T47D (cell line): ENCODE measurements around the gene ENTR1.

Experiments used
- DNase-seq, 2 experiments: peaks; one replicate each; pipeline versions ENCODE4 v3.0.0 to v3.0.0-alpha.2; 2011 to 2012; ENCODE audit warnings: low read depth in 1 of 2, low spot score in 1 of 2
- JUND ChIP-seq: IDR thresholded peaks from 2 replicates; pipeline ENCODE4 v1.6.1; 2012; ENCODE audit warnings: low read depth
- in situ Hi-C: cut with HindIII; loops from 2 replicates; pipeline ENCODE4 v1.10.0; 2016; ENCODE audit warnings: low sequenced_read_pairs, low pct_unique_long_range_greater_than_20kb

ENTR1 gene

GRCh38 chr9:136362450-136362784, 48.0 kb downstream of the ENTR1 start:
- DNase-seq, result no peak
- in situ Hi-C loops, result no loop called here
- no peak for TF ChIP-seq JUND

DNA sequence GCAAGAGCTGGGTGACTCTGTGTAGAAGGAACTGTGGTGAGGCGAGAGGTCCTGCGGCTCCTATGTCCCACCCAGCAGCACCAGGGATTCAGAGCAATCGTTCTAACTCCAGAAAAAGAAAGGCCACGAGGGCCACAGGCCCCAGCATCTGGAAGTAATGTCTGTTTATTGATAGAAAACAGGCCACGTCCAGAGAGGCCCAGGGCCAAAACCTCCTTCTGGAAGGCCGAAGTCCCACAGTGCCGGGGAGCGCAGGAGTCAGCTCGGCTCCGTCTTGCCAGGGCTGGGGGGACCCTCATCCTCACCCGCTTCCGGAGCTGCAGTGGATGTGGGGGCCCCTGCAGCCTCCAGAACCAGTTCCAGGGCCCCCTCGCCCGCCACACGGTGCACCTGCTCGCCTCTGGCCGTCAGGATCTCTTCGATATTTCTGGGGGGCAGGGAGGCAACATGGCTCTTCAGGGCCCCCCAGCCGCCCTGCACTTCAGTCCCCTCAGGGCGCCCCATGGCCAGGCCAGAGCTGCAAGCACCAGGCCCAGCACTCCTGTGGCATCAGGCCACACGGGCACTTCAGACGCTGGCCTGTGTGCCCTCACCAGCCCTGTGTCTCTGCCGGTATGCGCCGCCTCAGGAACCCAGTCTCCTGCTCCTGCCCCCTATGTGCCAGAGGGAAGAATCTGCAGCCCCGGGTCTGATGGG, 48.5 kb downstream of the ENTR1 start:
- no peak for TF ChIP-seq JUND
- DNase-seq, result no peak
- in situ Hi-C loops, result no loop called here

GRCh38 chr9:136361047-136361753, 49.2 kb downstream of the ENTR1 start:
- in situ Hi-C loops, result no loop called here
- no peak for TF ChIP-seq JUND
- DNase-seq, result no peak

- DNase-seq, result no peak
- in situ Hi-C loops, result no loop called here
- no peak for TF ChIP-seq JUND
These were observed 50.4 kb downstream of the ENTR1 start for GRCh38 chr9:136359774-136360718.

GRCh38 chr9:136358888-136359287, 51.5 kb downstream of the ENTR1 start:
- TF ChIP-seq JUND, result no peak
- in situ Hi-C loops, result no loop called here
- no peak for DNase-seq

DNA sequence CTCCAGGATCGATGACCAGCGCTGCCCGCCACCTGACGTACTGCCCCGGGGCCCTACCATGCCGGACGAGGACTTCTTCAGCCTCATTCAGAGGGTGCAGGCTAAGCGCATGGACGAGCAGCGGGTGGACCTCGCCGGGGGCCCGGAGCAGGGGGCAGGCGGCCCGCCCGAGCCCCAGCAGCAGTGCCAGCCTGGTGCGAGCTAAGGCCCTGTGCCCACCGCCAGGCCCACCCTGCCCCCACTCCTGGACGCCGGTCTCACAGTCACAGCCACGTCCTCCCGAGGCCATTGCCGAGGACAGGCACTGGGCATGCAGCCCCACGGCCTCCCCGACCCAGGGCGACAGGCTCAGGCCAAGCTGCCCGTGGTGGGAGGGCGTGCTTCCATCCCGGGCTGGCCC, 52.4 kb downstream of the ENTR1 start:
- no peak for DNase-seq
- no peak for TF ChIP-seq JUND
- in situ Hi-C loops, result no loop called here

DNA sequence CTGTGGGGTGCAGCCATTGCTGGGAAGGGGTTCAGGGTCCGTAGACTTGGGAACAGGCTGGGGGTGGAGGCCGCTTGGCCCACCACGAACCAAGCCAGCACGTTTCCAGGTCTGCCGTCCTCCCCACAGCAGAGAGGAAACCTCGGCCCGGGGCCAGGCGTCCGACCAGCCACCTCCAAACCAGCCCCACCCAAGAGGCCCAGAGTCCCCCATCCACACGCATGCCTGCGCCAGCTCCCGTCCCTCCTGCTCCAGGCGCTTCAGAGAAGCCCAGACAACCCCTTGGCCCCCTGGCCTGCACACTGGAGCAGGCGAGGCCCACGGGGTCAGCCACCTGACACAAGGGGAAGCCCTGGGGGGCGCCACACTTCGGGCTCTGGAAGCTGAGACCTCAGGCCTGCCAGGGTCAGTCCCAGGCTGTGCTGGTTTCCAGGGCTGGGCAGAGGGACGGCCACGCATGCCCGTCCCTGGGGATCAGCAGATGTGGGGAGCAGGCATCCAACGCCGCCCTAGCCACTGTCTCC, 53.1 kb downstream of the ENTR1 start:
- no peak for DNase-seq
- no peak for TF ChIP-seq JUND
- in situ Hi-C loops, result no loop called here

- no peak for DNase-seq
- TF ChIP-seq JUND, result no peak
- in situ Hi-C loops, result no loop called here
These were observed 54.5 kb downstream of the ENTR1 start for GRCh38 chr9:136355616-136356557.

GRCh38 chr9:136354592-136355085, 55.8 kb downstream of the ENTR1 start:
- in situ Hi-C loops, result no loop called here
- TF ChIP-seq JUND, result no peak
- no peak for DNase-seq

DNA sequence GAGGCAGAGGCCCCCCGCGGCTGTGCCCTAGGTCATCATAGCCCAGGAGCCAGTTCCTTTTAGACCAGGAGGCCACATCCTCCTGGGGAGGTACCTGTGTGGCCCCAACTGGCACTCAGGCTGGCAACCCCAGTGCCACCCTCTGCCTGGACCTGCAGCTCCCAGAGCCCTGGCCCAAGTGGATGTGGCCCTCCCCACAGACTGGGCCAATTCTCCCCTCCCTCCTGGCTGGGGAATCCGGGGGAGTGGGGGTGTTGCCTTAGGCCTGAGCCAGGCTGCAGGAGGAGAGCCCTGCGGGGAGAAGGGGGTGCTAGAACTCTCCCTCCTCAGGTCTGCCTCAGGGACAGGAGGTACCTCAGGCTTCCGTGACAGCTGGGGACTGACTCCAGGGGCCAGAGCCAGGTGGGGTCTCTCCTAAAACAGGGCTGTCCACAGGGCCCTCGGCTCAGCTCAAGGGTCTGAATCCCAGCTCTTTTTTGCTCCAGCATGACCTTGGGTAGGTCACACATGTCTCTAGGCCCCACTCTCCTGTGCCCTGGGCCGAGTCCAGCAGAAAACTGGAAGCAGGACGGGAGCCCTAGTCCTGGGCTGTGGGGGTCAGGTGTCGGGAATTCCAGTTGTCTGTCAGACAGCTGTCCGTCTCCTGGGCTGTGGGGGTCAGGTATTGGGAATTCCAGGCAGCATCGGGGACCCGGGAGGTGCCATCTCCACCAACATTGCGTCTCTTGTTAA, 56.5 kb downstream of the ENTR1 start:
- in situ Hi-C loops, result no loop called here
- TF ChIP-seq JUND, result no peak
- no peak for DNase-seq

- in situ Hi-C loops, result no loop called here
- DNase-seq, result no peak
- TF ChIP-seq JUND, result no peak
These were observed 57.3 kb downstream of the ENTR1 start for GRCh38 chr9:136353088-136353487.
